Small intestine (tissue), 7 donors: ENCODE measurements around the gene JARID2. TPM values are rescaled to one million over a fixed set of nuclear protein-coding genes. Genes with fewer than 3 reads are reported as not detected.

Source experiments
- DNase-seq, 2 donors: peaks; one replicate each; pipeline versions ENCODE4 v3.0.0 to v3.0.0-alpha.2; 2013
- FAIRE-seq: peaks from 2 replicates; lab custom pipeline; 2012; peaks lifted over from hg19 to GRCh38; lab: Jason Lieb, UNC
- H3K27ac ChIP-seq, 3 donors: one replicate each; pipeline ENCODE4 v1.5.1; 2013; ENCODE audit warnings: low read length in 2 of 3, mild to moderate bottlenecking in 2 of 3, control low read depth in 1 of 3, inconsistent platforms in 1 of 3, low read depth in 1 of 3, moderate library complexity in 1 of 3
- H3K27me3 ChIP-seq, 3 donors: one replicate each; pipeline ENCODE4 v1.6.1; 2013; ENCODE audit warnings: low read length in 3 of 3, inconsistent platforms in 1 of 3; ENCODE audit not compliant: control insufficient read depth in 3 of 3, insufficient read depth in 3 of 3
- H3K36me3 ChIP-seq, 3 donors: one replicate each; pipeline ENCODE4 v1.6.1; 2013; ENCODE audit warnings: low read length in 3 of 3, inconsistent platforms in 1 of 3, low read depth in 1 of 3, mild to moderate bottlenecking in 1 of 3, moderate library complexity in 1 of 3; ENCODE audit not compliant: control insufficient read depth in 3 of 3, insufficient read depth in 2 of 3
- H3K4me1 ChIP-seq, 3 donors: one replicate each; pipeline ENCODE4 v1.6.1; 2013; ENCODE audit warnings: low read length in 2 of 3, inconsistent platforms in 1 of 3, low read depth in 1 of 3, mild to moderate bottlenecking in 1 of 3, moderate library complexity in 1 of 3; ENCODE audit not compliant: control insufficient read depth in 3 of 3, insufficient read depth in 2 of 3
- H3K4me3 ChIP-seq, 3 donors: one replicate each; pipeline ENCODE4 v1.5.1; 2013; ENCODE audit warnings: low read length in 3 of 3, control low read depth in 1 of 3, inconsistent platforms in 1 of 3, low read depth in 1 of 3, mild to moderate bottlenecking in 1 of 3, moderate library complexity in 1 of 3
- H3K9me3 ChIP-seq, 2 donors: one replicate each; pipeline ENCODE4 v1.6.1; 2013; ENCODE audit warnings: low read depth in 1 of 2, low read length in 1 of 2; ENCODE audit not compliant: control insufficient read depth in 2 of 2, insufficient read depth in 1 of 2
- WGBS, 3 donors: extraction: QIAGEN DNeasy Blood & Tissue Kit; methylation state at CpG; one replicate each; pipeline ENCODE4 v1.1.7; 2013; 5-methylcytosine and 5-hydroxymethylcytosine counted together
- polyA plus RNA-seq, 4 donors: library from polyadenylated mRNA; stranded (reverse) in 3 of 4; unstranded in 1 of 4; fragments of 200-250 nt in 3 of 4; fragments of 120-200 nt in 1 of 4; gene quantifications; one replicate each; pipeline versions ENCODE4 v1.2.1 to v1.2.3, GENCODE V29; 2013
- donor health status: healthy with polysubstance abuse.
- donor health status: control.
- donor health status: control.
- donor health status: Bipolar disorder and iron deficiency.
- donor health status: healthy.

JARID2 gene
- polyA plus RNA-seq, 4 donors = 4.9 to 10.5 (median 6.7) TPM

DNA sequence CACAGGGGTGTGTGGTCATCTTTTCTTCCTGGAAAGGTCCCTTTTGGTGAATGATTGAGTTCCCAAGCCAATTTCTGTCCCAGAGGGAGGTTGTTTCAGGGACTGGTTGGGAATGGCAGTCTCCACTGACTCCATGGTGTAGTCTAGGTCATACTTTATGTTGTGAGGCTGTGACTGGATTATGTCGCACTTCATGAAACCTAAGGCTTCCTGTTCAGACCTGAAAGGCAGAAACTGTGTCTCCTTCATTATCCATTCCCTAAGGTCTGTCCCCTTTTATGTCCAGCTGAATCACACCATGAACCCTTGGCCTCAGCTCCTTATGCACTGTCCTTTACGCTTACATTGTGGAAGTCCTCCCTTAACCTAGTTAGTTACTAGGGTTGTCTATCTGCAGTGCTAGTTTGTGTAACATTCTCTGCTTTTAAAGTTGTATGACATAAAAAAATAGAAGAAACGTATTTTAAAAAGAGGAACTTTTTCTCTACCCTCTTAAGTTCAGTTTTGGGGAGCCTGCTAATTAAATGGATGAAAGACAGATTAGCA, 191.3 kb downstream of the JARID2 start:
- H3K36me3 ChIP-seq = no peaks in the 10 kb centered on the region
- FAIRE-seq (no peak), DNase-seq (no peak)
- H3K27me3 ChIP-seq = no peaks in the 10 kb centered on the region
- WGBS, 3 donors = 82 to 92% (median 92%) methylated on average over 3 of the region's 3 CpGs
- H3K9me3 ChIP-seq = peaks cover 0 to 3% of the 10 kb centered on the region in 2 donors
- peaks cover 2 to 27% (median 4%) of the 10 kb centered on the region in 3 donors for H3K4me1 ChIP-seq
- no peak overlapping the region for H3K27ac ChIP-seq
- no peak overlapping the region for H3K4me3 ChIP-seq

DNA sequence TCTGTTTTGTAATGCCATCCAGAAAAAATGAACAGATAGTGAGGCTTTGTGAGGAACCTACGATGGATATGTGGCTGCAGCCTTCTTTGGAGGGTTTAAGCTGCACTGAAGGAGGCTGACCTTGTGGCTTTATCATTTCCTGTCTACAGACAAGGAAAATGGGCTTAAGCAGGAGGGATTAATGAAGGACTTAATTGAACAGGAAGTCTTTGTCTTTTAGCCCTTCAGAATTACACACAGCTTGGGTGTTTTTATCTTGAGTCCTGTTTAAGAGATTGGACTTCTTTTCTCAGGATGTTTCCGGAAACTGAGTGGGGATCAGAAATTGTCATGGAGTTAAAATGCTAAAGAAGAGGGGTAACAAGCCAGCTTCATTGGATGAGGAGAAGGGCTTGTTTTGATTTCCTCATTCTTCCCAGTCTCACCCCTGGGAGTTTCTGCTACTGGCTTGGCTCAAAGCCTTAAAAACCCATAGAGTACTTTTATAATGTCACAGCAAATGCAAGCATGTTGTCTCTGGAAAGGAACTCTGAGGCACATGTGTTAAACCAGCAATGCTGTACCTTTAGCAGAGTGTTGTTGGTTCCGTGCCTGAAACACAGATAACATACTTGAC, 193.6 kb downstream of the JARID2 start:
- H3K36me3 ChIP-seq = peaks cover 0 to 2% (median 0%) of the 10 kb centered on the region in 3 donors
- peaks cover 0 to 14% (median 3%) of the 10 kb centered on the region in 3 donors for H3K4me1 ChIP-seq
- H3K27ac ChIP-seq = no peak overlapping the region
- H3K9me3 ChIP-seq = peaks cover 0 to 3% of the 10 kb centered on the region in 2 donors
- no peaks in the 10 kb centered on the region for H3K27me3 ChIP-seq
- H3K4me3 ChIP-seq = no peak overlapping the region
- DNase-seq (no peak), FAIRE-seq (no peak)
- WGBS, 3 donors = 60 to 78% (median 68%) methylated on average over 3 of the region's 3 CpGs

DNA sequence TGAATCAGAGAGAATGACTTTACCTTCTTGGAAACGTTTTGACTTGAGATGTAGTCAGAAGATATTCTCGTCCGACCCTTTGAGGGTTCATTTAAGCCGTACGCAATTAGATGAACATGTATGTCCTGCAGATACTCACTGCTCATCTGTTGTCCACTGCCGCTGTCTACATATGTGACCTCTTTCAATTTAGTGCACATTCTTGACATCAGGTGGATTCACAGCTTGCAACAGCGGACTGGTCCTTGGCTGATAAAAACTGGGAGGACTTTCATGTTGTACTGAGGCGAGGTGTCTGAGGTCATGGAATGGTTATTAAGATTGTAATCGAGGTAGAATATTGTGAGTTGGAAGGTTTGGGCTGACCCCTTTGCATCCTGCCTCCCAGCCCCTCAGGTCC, 194.2 kb downstream of the JARID2 start:
- 76 to 78% (median 77%) methylated on average over 9 of the region's 9 CpGs for WGBS, 3 donors
- Histone ChIP-seq H3K27me3 (no peaks in the 10 kb centered on the region), H3K9me3 (peaks cover 0 to 3% of the 10 kb centered on the region in 2 donors), H3K36me3 (peaks cover 0 to 2% (median 0%) of the 10 kb centered on the region in 3 donors), H3K4me1 (peaks cover 0 to 18% (median 3%) of the 10 kb centered on the region in 3 donors), H3K27ac (no peak overlapping the region), H3K4me3 (no peak overlapping the region)
- FAIRE-seq (no peak), DNase-seq (no peak)

DNA sequence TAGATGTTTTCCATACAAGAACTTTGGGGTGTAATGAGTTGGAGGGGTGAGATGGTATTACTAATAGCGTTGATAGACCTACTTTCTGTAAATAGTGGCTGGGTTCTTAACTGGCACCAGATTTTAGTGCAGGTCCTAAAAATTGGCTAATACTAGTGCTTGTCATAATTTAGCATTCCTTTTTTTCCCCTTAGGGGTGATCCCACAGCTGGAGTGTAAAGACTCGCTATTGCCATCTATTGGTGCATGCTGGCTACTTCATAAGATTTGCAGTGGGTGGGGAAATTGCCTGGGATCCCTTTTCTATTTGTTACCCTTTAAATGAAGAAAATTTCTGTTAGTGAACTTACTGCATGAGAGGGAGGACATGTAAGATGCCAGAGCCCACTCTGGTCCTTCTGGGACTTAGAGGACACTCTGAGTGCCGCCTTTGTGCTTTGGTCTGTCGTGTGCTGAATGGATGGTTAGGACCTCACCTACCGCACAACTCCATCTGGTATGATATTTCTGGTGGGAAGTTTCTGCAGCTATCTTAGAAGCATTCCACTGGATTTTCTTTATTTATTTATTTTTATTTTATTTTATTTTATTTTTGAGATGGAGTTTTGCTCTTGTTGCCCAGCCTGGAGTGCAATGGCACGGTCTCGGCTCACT, 195.5 kb downstream of the JARID2 start:
- Histone ChIP-seq H3K27me3 (no peaks in the 10 kb centered on the region), H3K4me1 (peaks cover 0 to 20% (median 3%) of the 10 kb centered on the region in 3 donors), H3K9me3 (no peaks in the 10 kb centered on the region), H3K36me3 (peaks cover 0 to 2% (median 0%) of the 10 kb centered on the region in 3 donors), H3K27ac (no peak overlapping the region), H3K4me3 (no peak overlapping the region)
- DNase-seq = peak; percentile 50 to 64
- no peak for FAIRE-seq
- 75 to 77% (median 76%) methylated on average over 7 of the region's 7 CpGs for WGBS, 3 donors

DNA sequence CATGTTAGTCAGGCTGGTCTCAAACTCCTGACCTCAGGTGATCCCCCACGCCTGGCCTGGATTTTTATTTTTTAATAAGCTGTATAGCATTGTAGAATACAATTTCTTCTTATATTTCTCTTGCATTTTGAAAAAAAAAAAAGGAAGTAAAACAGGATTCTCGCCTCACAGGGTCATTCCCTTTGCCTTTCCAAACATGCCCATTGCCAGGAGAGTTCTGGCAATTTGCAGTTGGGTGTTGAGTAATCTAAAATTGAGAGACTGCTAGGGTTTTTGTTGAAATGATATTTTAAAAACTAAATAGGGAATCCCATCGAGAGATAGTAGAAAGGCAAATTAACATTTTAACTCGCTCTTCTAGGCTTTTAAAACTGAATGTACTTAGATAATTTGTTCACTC, 196.1 kb downstream of the JARID2 start:
- DNase-seq (no peak), FAIRE-seq (no peak)
- H3K4me1 ChIP-seq = peaks cover 0 to 20% (median 3%) of the 10 kb centered on the region in 3 donors
- no peak overlapping the region for H3K4me3 ChIP-seq
- peaks cover 0 to 2% (median 0%) of the 10 kb centered on the region in 3 donors for H3K36me3 ChIP-seq
- H3K27me3 ChIP-seq = no peaks in the 10 kb centered on the region
- no peak overlapping the region for H3K27ac ChIP-seq
- H3K9me3 ChIP-seq = no peaks in the 10 kb centered on the region
- 82 to 93% (median 87%) methylated on average over 4 of the region's 4 CpGs for WGBS, 3 donors

- FAIRE-seq = no peak
- Histone ChIP-seq H3K36me3 (peaks cover 0 to 2% (median 2%) of the 10 kb centered on the region in 3 donors), H3K4me1 (peaks cover 0 to 20% (median 3%) of the 10 kb centered on the region in 3 donors), H3K4me3 (no peak overlapping the region), H3K27ac (no peak overlapping the region), H3K9me3 (no peaks in the 10 kb centered on the region), H3K27me3 (no peaks in the 10 kb centered on the region)
- WGBS, 3 donors = 74 to 86% (median 79%) methylated on average over 6 of the region's 6 CpGs
- DNase-seq = no peak
Observed at GRCh38 chr6:15442467-15442866, 196.6 kb downstream of the JARID2 start.

- no peak for FAIRE-seq
- Histone ChIP-seq H3K4me1 (peaks cover 0 to 24% (median 5%) of the 10 kb centered on the region in 3 donors), H3K36me3 (peaks cover 0 to 3% (median 2%) of the 10 kb centered on the region in 3 donors), H3K4me3 (no peak overlapping the region), H3K27me3 (no peaks in the 10 kb centered on the region), H3K9me3 (no peaks in the 10 kb centered on the region), H3K27ac (no peak overlapping the region)
- DNase-seq = no peak
- WGBS, 3 donors = 61 to 70% (median 68%) methylated on average over 5 of the region's 5 CpGs
Observed at GRCh38 chr6:15443119-15443830, 197.4 kb downstream of the JARID2 start.

DNA sequence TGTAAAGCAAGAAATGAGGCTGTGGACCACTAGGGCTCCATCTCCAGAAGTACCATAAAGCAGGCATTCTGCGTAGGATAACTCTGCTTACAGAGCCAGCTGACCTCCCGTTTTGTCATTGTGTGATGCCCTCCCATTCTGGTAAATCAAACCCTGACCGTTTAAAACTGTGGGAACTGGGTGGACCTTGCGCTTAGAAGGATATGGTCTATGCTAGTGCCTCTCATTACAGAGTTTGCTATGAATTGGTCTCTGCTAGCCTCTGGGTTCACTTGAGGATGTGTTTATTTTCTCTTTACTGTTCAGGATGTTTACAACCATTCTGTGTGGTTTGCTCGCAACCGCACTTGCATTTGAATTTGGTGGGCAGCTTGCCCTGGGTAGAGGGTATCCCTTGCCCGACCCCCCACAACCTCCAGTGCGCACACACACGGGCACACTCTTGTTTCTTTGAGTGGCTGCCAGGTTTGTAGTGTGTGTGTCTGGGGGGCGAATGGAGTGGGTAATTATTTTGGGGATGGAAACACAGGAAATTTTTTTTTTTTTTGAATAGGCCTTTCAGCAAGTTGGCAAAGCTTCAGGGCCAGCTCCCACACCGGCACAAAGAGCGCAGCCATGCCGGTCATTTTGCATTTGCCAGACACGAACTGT, 198.3 kb downstream of the JARID2 start:
- Histone ChIP-seq H3K27ac (peak overlapping the region in 2 of 3 donors; percentile 6 to 50), H3K4me1 (peaks cover 0 to 23% (median 6%) of the 10 kb centered on the region in 3 donors), H3K9me3 (no peaks in the 10 kb centered on the region), H3K4me3 (no peak overlapping the region), H3K27me3 (no peaks in the 10 kb centered on the region), H3K36me3 (peaks cover 0 to 3% (median 2%) of the 10 kb centered on the region in 3 donors)
- DNase-seq (peak in 1 of 2 donors; percentile 29), FAIRE-seq (no peak)
- 64 to 82% (median 71%) methylated on average over 14 of the region's 14 CpGs for WGBS, 3 donors
